PC-9 (cell line): ENCODE results near the gene SYNRG. TPM values are rescaled to one million over a fixed set of nuclear protein-coding genes. Genes with fewer than 3 reads are reported as not detected.

Source experiments
- BruUV-seq: library from RNA; stranded (reverse); fragments of 400-500 nt; replicated peaks from 2 replicates; lab custom pipeline; 2021; lab: Mats Ljungman, UMichigan
- CTCF ChIA-PET: fragments of 300-600 bp; sonication (Branson Sonifier 250); formaldehyde crosslinking; loops from one replicate; lab custom pipeline; 2022; ENCODE audit warnings: antibody characterized with exemption; lab: Charles Lee
- POLR2A ChIA-PET: fragments of 300-600 bp; sonication (Branson Sonifier 250); formaldehyde crosslinking; loops from one replicate; lab custom pipeline; 2022; ENCODE audit warnings: antibody characterized with exemption; ENCODE audit not compliant: unreplicated experiment; lab: Charles Lee
- DNase-seq, 2 experiments: peaks; one replicate each; pipeline versions ENCODE4 v3.0.0 to v3.0.0-alpha.2; 2015 to 2022; ENCODE audit warnings: mixed read lengths in 1 of 2
- H2AFZ ChIP-seq: fragments of 200-600 bp; sonication (generic); 2 replicates; pipeline ENCODE4 v1.8.1; 2017; ENCODE audit warnings: antibody characterized with exemption
- H3F3A ChIP-seq: fragments of 200-600 bp; sonication (generic); 2 replicates; pipeline ENCODE4 v1.8.1; 2017; ENCODE audit warnings: antibody characterized with exemption, mild to moderate bottlenecking, low read depth; ENCODE audit not compliant: insufficient read depth
- H3K27ac ChIP-seq: fragments of 200-600 bp; sonication (generic); 2 replicates; pipeline ENCODE4 v1.6.1; 2016; ENCODE audit warnings: mixed run types
- H3K27me3 ChIP-seq: fragments of 200-600 bp; sonication (generic); 2 replicates; pipeline ENCODE4 v1.6.1; 2016; ENCODE audit warnings: low read depth, mixed run types; ENCODE audit not compliant: insufficient read depth
- H3K36me3 ChIP-seq: fragments of 200-600 bp; sonication (generic); 2 replicates; pipeline ENCODE4 v1.6.1; 2016; ENCODE audit warnings: low read depth, mixed run types
- H3K4me1 ChIP-seq: fragments of 200-600 bp; sonication (generic); replicated peaks from 2 replicates; pipeline ENCODE4 v1.6.1; 2016; ENCODE audit warnings: mixed run types; ENCODE audit not compliant: insufficient read depth
- H3K4me2 ChIP-seq: fragments of 200-600 bp; sonication (generic); 2 replicates; pipeline ENCODE4 v1.6.1; 2017; ENCODE audit warnings: mixed run types
- H3K4me3 ChIP-seq: fragments of 200-600 bp; sonication (generic); 2 replicates; pipeline ENCODE4 v1.6.1; 2016; ENCODE audit warnings: mixed run types
- H3K79me2 ChIP-seq: fragments of 200-600 bp; sonication (generic); 2 replicates; pipeline ENCODE4 v1.6.1; 2017; ENCODE audit warnings: low read depth, mixed run types
- H3K9me2 ChIP-seq: fragments of 200-600 bp; sonication (generic); 2 replicates; pipeline ENCODE4 v1.8.1; 2017; ENCODE audit warnings: mild to moderate bottlenecking; ENCODE audit not compliant: insufficient read depth
- H3K9me3 ChIP-seq: fragments of 200-600 bp; sonication (generic); 2 replicates; pipeline ENCODE4 v1.8.1; 2016; ENCODE audit warnings: low read depth; ENCODE audit not compliant: insufficient read depth
- H4K20me1 ChIP-seq: fragments of 200-600 bp; sonication (generic); 2 replicates; pipeline ENCODE4 v1.8.1; 2017; ENCODE audit not compliant: insufficient read depth
- CTCF ChIP-seq: fragments of 200-600 bp; sonication (generic); conservative IDR thresholded peaks from 2 replicates; pipeline ENCODE4 v1.6.1; 2017; ENCODE audit warnings: mixed run types, antibody characterized with exemption, mild to moderate bottlenecking, moderate library complexity
- EZH2 ChIP-seq: fragments of 200-600 bp; sonication (generic); IDR thresholded peaks from 2 replicates; pipeline ENCODE4 v1.8.0; 2017; ENCODE audit warnings: antibody characterized with exemption, low read depth
- intact Hi-C: fragments of 100-400 bp; cut with micrococcal nuclease; formaldehyde crosslinking; loops from one replicate; pipeline ENCODE4 v1.10.0; 2022; ENCODE audit not compliant: unreplicated experiment
- total RNA-seq: library from RNA; stranded (reverse); gene quantifications from 2 replicates; pipeline ENCODE4 v1.2.3, GENCODE V29; 2021

Gene SYNRG
- total RNA-seq, 1 experiment from 2014 or later = 28.9 TPM

- Histone ChIP-seq H4K20me1 (no peaks in the 10 kb centered on the region), H3K9me2 (no peaks in the 10 kb centered on the region), H3K4me3 (no peak overlapping the region), H3K9me3 (no peaks in the 10 kb centered on the region), H3F3A (no peaks in the 10 kb centered on the region), H2AFZ (no peak overlapping the region), H3K27ac (no peak overlapping the region), H3K4me1 (no peaks in the 10 kb centered on the region), H3K4me2 (no peak overlapping the region), H3K27me3 (no peaks in the 10 kb centered on the region), H3K36me3 (0 out of 2 replicates have a peak, but pooled peaks cover 8% of the 10 kb centered on the region), H3K79me2 (no peaks in the 10 kb centered on the region)
- BruUV-seq = no TSS peak
- TF ChIP-seq EZH2 (no peak), CTCF (no peak)
- ChIA-PET CTCF (no interaction called here), POLR2A (no interaction called here)
- no peak for DNase-seq
- intact Hi-C loops = no loop called here
These were observed 78.8 kb downstream of the SYNRG start for GRCh38 chr17:37530420-37530819.

DNA sequence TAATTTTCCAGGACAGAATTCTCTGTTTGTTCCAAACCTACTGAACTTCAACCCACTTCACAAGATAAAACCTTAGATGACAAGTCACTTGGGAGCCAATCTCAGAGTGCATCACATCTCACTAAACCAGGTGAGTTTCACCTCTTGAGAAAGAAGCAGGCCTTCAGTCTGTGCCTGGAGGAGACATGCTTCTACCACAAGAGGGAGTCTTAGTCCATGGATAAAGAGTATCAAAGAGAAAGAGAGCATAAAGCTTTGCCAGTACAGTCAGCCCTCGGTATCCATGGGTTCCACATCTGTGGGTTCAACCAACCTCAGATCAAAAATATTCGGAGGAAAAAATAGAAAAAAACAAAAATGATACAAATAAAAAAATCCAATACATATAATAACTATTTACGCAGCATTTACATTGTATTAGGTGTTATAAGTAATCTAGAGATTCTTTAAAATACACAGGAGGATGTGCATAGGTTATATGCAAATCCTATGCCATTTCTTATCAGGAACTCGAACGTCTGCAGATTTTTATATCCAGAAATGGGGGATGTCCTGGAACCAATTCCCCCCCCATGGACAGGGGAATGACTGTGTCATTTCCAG, 81.9 kb downstream of the SYNRG start:
- Histone ChIP-seq H3K36me3 (no peaks in the 10 kb centered on the region), H2AFZ (no peak overlapping the region), H3K9me2 (no peaks in the 10 kb centered on the region), H3K4me3 (no peak overlapping the region), H3K9me3 (no peaks in the 10 kb centered on the region), H3K79me2 (no peaks in the 10 kb centered on the region), H3K4me1 (no peaks in the 10 kb centered on the region), H3K27me3 (no peaks in the 10 kb centered on the region), H3K27ac (no peak overlapping the region), H3K4me2 (no peak overlapping the region), H3F3A (no peaks in the 10 kb centered on the region), H4K20me1 (no peaks in the 10 kb centered on the region)
- TF ChIP-seq CTCF (peak; percentile 86), EZH2 (no peak)
- POLR2A ChIA-PET = interaction anchor here (0.5 to 0.7 kb wide), 2 partner anchors 83 to 289 kb away, joined by 3 read pairs; no protein-coding TSS in a partner anchor
- no TSS peak for BruUV-seq
- intact Hi-C loops = loop anchor here (5.0 kb wide), 1 partner anchor 290 kb away; no protein-coding TSS in a partner anchor
- peak in 1 of 2 experiments; percentile 12 for DNase-seq
- CTCF ChIA-PET = interaction anchor here (0.7 kb wide), 1 partner anchor 289 kb away, joined by 3 read pairs; no protein-coding TSS in a partner anchor

DNA sequence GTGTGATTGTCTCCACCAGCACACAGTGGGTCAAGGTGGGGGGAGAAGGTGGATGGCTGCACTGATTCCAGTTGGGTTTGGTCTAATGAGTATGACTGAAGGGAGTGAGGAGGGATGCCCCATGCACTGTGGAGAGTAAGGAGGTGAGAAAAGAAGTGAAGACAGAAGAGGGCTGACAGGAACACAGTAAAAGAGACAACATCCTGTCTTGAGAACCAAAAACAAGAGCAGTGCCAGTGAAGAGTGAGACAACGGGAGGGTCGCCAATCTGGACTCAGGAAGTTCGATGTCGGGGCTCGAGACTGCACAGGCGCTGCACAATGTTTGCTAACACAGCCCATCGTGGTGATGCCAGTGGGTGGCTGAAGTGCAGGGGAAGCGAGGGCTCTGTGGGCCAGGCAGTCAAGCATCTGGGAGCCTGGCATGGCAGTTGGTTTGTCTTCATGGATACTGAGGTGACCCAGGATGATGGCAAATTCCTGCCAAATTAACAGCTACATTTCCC, 85.5 kb downstream of the SYNRG start:
- no peak for DNase-seq
- no peaks in the 10 kb centered on the region for H3K27me3 ChIP-seq
- no peak for TF ChIP-seq EZH2
- no peak for TF ChIP-seq CTCF
- no peaks in the 10 kb centered on the region for H3K79me2 ChIP-seq
- CTCF ChIA-PET = no interaction called here
- H3K4me1 ChIP-seq = no peaks in the 10 kb centered on the region
- no peaks in the 10 kb centered on the region for H3F3A ChIP-seq
- BruUV-seq = no TSS peak
- no peaks in the 10 kb centered on the region for H3K9me2 ChIP-seq
- intact Hi-C loops = no loop called here
- H3K9me3 ChIP-seq = no peaks in the 10 kb centered on the region
- H3K27ac ChIP-seq = no peak overlapping the region
- H2AFZ ChIP-seq = no peak overlapping the region
- H3K4me2 ChIP-seq = no peak overlapping the region
- no peaks in the 10 kb centered on the region for H4K20me1 ChIP-seq
- POLR2A ChIA-PET = no interaction called here
- H3K36me3 ChIP-seq = no peaks in the 10 kb centered on the region
- H3K4me3 ChIP-seq = no peak overlapping the region
